Measurements from ENCODE around the gene ZNF382.
A peak's percentile ranks its signal among the peaks of the same experiment; 100 is the strongest.
"Not testable (repeated sequence)": the region's sequence is repeated elsewhere in the genome, so short reads cannot be mapped to it uniquely, and the experiment has no call there.

Gene ZNF382

GRCh38 chr19:36605101-36605876 lies at the start of gene ZNF382:
Gene ZNF382 (plus strand): TSS chr19:36605313. CDS start chr19:36609915, 4,602 bp downstream.
- no peak for DNase-seq (ENCODE audit: low read depth, low spot score)

- no peak for DNase-seq (ENCODE audit: low read depth, low spot score)
Observed at GRCh38 chr19:36564391-36564790, 40.7 kb upstream of the ZNF382 start.

GRCh38 chr19:36572593-36573019 lies 32.5 kb upstream of the ZNF382 start:
- no peak for DNase-seq (ENCODE audit: low read depth, low spot score)

- peak; percentile 67 for DNase-seq (ENCODE audit: low read depth, low spot score)
Observed at GRCh38 chr19:36573020-36573894, 31.9 kb upstream of the ZNF382 start, which contains the start of gene ZNF529. Gene ZNF529 (minus strand): TSS chr19:36573292. CDS start chr19:36572346, 946 bp downstream.

- DNase-seq (ENCODE audit: low read depth, low spot score), result no peak
Observed at GRCh38 chr19:36573895-36574720, 31.0 kb upstream of the ZNF382 start.

GRCh38 chr19:36574741-36575140 lies 30.4 kb upstream of the ZNF382 start:
- no peak for DNase-seq (ENCODE audit: low read depth, low spot score)

GRCh38 chr19:36577271-36577996 lies 27.7 kb upstream of the ZNF382 start:
- DNase-seq (ENCODE audit: low read depth, low spot score), result no peak

GRCh38 chr19:36579255-36579654 lies 25.9 kb upstream of the ZNF382 start:
- DNase-seq (ENCODE audit: low read depth, low spot score), result no peak

- not testable (repeated sequence) for DNase-seq (ENCODE audit: low read depth, low spot score)
Observed at GRCh38 chr19:36602681-36603080, 2.4 kb upstream of the ZNF382 start.

- no peak for DNase-seq (ENCODE audit: low read depth, low spot score)
Observed at GRCh38 chr19:36604656-36605100, 435 bp upstream of the ZNF382 start.

- DNase-seq (ENCODE audit: low read depth, low spot score), result no peak
Observed at GRCh38 chr19:36605877-36606478, 865 bp downstream of the ZNF382 start.

- DNase-seq (ENCODE audit: low read depth, low spot score), result no peak
Observed at GRCh38 chr19:36627057-36627456, 21.9 kb downstream of the ZNF382 start.

GRCh38 chr19:36635342-36635741 lies 30.2 kb downstream of the ZNF382 start:
- no peak for DNase-seq (ENCODE audit: low read depth, low spot score)

- no peak for DNase-seq (ENCODE audit: low read depth, low spot score)
Observed at GRCh38 chr19:36638862-36639510, 33.9 kb downstream of the ZNF382 start.

- no peak for DNase-seq (ENCODE audit: low read depth, low spot score)
Observed at GRCh38 chr19:36646746-36647145, 41.6 kb downstream of the ZNF382 start.

- no peak for DNase-seq (ENCODE audit: low read depth, low spot score)
Observed at GRCh38 chr19:36652958-36653357, 47.8 kb downstream of the ZNF382 start.

GRCh38 chr19:36665832-36666231 lies 60.7 kb downstream of the ZNF382 start:
- DNase-seq (ENCODE audit: low read depth, low spot score), result no peak

GRCh38 chr19:36668646-36669045 lies 63.5 kb downstream of the ZNF382 start:
- no peak for DNase-seq (ENCODE audit: low read depth, low spot score)

- no peak for DNase-seq (ENCODE audit: low read depth, low spot score)
Observed at GRCh38 chr19:36672368-36672767, 67.3 kb downstream of the ZNF382 start.

- no peak for DNase-seq (ENCODE audit: low read depth, low spot score)
Observed at GRCh38 chr19:36674201-36674600, 69.1 kb downstream of the ZNF382 start.

Data from smooth muscle cell of the brain vasculature (primary cell).